Measurements from ENCODE around the gene TNFRSF1A. TPM values are rescaled to one million over a fixed set of nuclear protein-coding genes. Genes with fewer than 3 reads are reported as not detected.

TNFRSF1A gene
- total RNA-seq, 1 donor from 2014 or later: 79.1 TPM

- no peak for TF ChIP-seq CTCF (conservative IDR thresholded peaks at IDR 0.05)
- H3K36me3 Mint-ChIP-seq: peaks cover 11% of the 10 kb centered on the region
- peaks cover 5% of the 10 kb centered on the region for H3K4me1 Mint-ChIP-seq (ENCODE audit: unreplicated experiment)
- H3K9me3 Mint-ChIP-seq: peaks cover 5% of the 10 kb centered on the region
- H3K4me3 Mint-ChIP-seq: peak overlapping the region; percentile 77
- DNase-seq (ENCODE audit: extremely low spot score, unreplicated experiment): no peak
- H3K27me3 Mint-ChIP-seq: no peaks in the 10 kb centered on the region
- peak overlapping the region; percentile 86 for H3K27ac Mint-ChIP-seq
Measured at GRCh38 chr12:6361834-6362233, 20.0 kb upstream of the TNFRSF1A start.

DNA sequence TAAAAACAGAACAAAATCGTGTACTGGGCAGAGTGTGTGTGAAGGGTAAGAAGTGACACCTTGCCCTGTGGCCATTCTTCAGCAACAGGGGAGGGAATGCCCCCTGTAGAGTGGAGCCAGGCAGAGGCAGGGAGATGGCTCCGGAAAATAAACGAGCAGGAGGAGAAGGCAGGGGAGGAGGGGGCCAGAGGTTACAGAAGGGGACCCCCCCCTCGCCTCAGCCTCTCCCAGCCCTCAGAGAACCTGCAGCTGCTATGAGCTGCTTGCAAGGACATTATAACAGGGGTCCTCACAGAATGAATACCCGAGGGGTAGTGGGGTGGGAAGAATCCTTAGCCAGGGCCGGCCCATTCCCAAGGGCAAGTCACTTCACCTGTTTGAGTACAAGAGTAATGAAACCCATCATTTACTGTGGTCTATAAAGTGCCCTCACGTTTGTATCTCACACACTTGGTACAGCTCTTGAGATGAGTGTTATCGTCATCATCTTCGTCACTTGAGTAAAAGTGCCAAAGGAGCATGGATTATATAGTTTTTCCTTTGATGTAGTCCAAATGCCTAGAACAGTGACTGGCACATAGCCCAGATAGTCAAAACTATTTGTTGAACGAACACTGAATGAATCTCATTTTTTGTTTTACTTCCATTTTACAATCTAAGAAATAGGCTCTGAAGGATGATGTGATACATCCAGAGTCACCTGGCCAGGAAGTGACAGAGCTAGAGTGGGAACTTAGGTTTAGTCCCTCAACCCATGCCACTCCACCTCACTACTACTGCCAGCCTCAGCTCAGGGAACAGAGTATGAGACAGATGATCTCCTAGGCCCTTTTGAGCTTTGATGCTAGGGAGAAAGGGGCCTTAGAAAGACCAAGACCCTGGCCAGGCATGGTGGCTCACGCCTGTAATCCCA, 19.0 kb upstream of the TNFRSF1A start:
- Mint-ChIP-seq H3K36me3 (peaks cover 11% of the 10 kb centered on the region), H3K4me3 (peak overlapping the region; percentile 32), H3K9me3 (peaks cover 5% of the 10 kb centered on the region), H3K27ac (peak overlapping the region; percentile 86), H3K27me3 (no peaks in the 10 kb centered on the region), H3K4me1 (ENCODE audit: unreplicated experiment) (peaks cover 5% of the 10 kb centered on the region)
- no peak for TF ChIP-seq CTCF (conservative IDR thresholded peaks at IDR 0.05)
- no peak for DNase-seq (ENCODE audit: extremely low spot score, unreplicated experiment)

GRCh38 chr12:6360080-6360571, 18.2 kb upstream of the TNFRSF1A start:
- Mint-ChIP-seq H3K27ac (peak overlapping the region; percentile 66), H3K9me3 (peaks cover under 1% of the 10 kb centered on the region), H3K27me3 (no peaks in the 10 kb centered on the region), H3K36me3 (peaks cover 11% of the 10 kb centered on the region), H3K4me1 (ENCODE audit: unreplicated experiment) (peaks cover 5% of the 10 kb centered on the region), H3K4me3 (peak overlapping the region; percentile 32)
- no peak for DNase-seq (ENCODE audit: extremely low spot score, unreplicated experiment)
- no peak for TF ChIP-seq CTCF (conservative IDR thresholded peaks at IDR 0.05)

DNA sequence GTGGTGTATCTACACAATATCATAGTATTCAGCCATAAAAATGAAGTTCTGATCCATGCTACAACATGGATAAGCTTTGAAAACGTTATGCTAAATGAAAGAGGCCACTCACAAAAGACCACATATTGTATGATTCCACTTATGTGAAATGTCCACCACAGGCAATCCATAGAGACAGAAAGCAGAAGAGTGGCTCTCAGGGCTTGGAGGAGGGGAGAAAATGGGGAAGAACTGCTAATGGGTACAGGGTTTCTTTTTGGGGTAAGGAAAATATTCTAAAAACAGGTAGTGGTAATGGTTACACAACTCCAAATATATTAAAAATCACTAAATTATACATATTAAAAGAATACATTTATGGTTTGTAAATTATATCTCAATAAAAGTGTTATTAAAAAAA, 17.0 kb upstream of the TNFRSF1A start:
- H3K36me3 Mint-ChIP-seq: peaks cover 11% of the 10 kb centered on the region

GRCh38 chr12:6356374-6356820, 14.5 kb upstream of the TNFRSF1A start:
- Mint-ChIP-seq H3K9me3 (no peaks in the 10 kb centered on the region), H3K4me3 (no peak overlapping the region), H3K27ac (no peak overlapping the region), H3K27me3 (no peaks in the 10 kb centered on the region), H3K36me3 (peaks cover 7% of the 10 kb centered on the region), H3K4me1 (ENCODE audit: unreplicated experiment) (peaks cover 3% of the 10 kb centered on the region)
- TF ChIP-seq CTCF (conservative IDR thresholded peaks at IDR 0.05): no peak
- no peak for DNase-seq (ENCODE audit: extremely low spot score, unreplicated experiment)

More for the DNA sequence above, 17.0 kb upstream of the TNFRSF1A start:
- no peak for TF ChIP-seq CTCF (conservative IDR thresholded peaks at IDR 0.05)
- DNase-seq (ENCODE audit: extremely low spot score, unreplicated experiment): no peak
- H3K27ac Mint-ChIP-seq: no peak overlapping the region
- H3K27me3 Mint-ChIP-seq: no peaks in the 10 kb centered on the region
- H3K4me3 Mint-ChIP-seq: no peak overlapping the region
- H3K4me1 Mint-ChIP-seq (ENCODE audit: unreplicated experiment): peaks cover 8% of the 10 kb centered on the region
- no peaks in the 10 kb centered on the region for H3K9me3 Mint-ChIP-seq
